GM19397 (cell line): ENCODE measurements around the gene TCIRG1.

ENCODE experiments used
- ATAC-seq: cut with Tn5 transposase; IDR thresholded peaks from one replicate; pipeline ENCODE4 v1.9.1; 2021; ENCODE audit warnings: mild to moderate bottlenecking, moderate library complexity; ENCODE audit not compliant: unreplicated experiment

The TCIRG1 gene

GRCh38 chr11:68049509-68050370 is 10.9 kb downstream of the TCIRG1 start:
- no peak for ATAC-seq

GRCh38 chr11:68050371-68050841 is 11.6 kb downstream of the TCIRG1 start:
- no peak for ATAC-seq

GRCh38 chr11:68051191-68052136 is 12.6 kb downstream of the TCIRG1 start:
- no peak for ATAC-seq

- no peak for ATAC-seq
These were observed 13.5 kb downstream of the TCIRG1 start for GRCh38 chr11:68052137-68052873.

- ATAC-seq: no peak
These were observed 14.3 kb downstream of the TCIRG1 start for GRCh38 chr11:68053117-68053516.

GRCh38 chr11:68053981-68054812 is 15.4 kb downstream of the TCIRG1 start:
- no peak for ATAC-seq

- ATAC-seq: no peak
These were observed 17.8 kb downstream of the TCIRG1 start for GRCh38 chr11:68056317-68057285.

GRCh38 chr11:68057807-68058206 is 19.0 kb downstream of the TCIRG1 start:
- ATAC-seq: no peak

GRCh38 chr11:68061508-68061907 is 22.7 kb downstream of the TCIRG1 start:
- ATAC-seq: no peak

- no peak for ATAC-seq
These were observed 26.1 kb downstream of the TCIRG1 start for GRCh38 chr11:68064926-68065325.

- no peak for ATAC-seq
These were observed 27.0 kb downstream of the TCIRG1 start for GRCh38 chr11:68065841-68066240.

- no peak for ATAC-seq
These were observed 27.9 kb downstream of the TCIRG1 start for GRCh38 chr11:68066742-68067141.

- no peak for ATAC-seq
These were observed 29.2 kb downstream of the TCIRG1 start for GRCh38 chr11:68067991-68068390.

GRCh38 chr11:68071281-68072048 is 32.6 kb downstream of the TCIRG1 start:
- ATAC-seq: no peak

GRCh38 chr11:68074584-68075352 is 35.9 kb downstream of the TCIRG1 start:
- ATAC-seq: no peak

- no peak for ATAC-seq
These were observed 37.7 kb downstream of the TCIRG1 start for GRCh38 chr11:68076371-68077042.
